SJCRH30 (cell line): ENCODE measurements around the gene PARVB. TPM values are rescaled to one million over a fixed set of nuclear protein-coding genes. Genes with fewer than 3 reads are reported as not detected.

ENCODE experiments used
- total RNA-seq: library from RNA; depleted of rRNA; stranded (reverse); fragments of >200 nt; shearing (Covaris generic); gene quantifications from 2 replicates; pipeline ENCODE4 v1.2.3, GENCODE V29; 2014; rRNA removed

PARVB gene
- total RNA-seq, 1 experiment from 2014 or later, result not detected

Other genes with a start within 250 kb of the PARVB start
- not detected in 2 replicates for gene EFCAB6, start 212.0 kb upstream of the PARVB start, total RNA-seq
- gene SULT4A1, start 161.8 kb upstream of the PARVB start, total RNA-seq, result not detected in 2 replicates
- gene PNPLA5, start 132.3 kb upstream of the PARVB start, total RNA-seq, result not detected in 2 replicates
- 1.3 and 1.9 TPM in 2 replicates for gene PNPLA3, start 100.5 kb upstream of the PARVB start, total RNA-seq
- 45.8 and 49.1 TPM in 2 replicates for gene SAMM50, start 68.9 kb upstream of the PARVB start, total RNA-seq
- gene PARVG, start 156.6 kb downstream of the PARVB start, total RNA-seq, result not detected in 2 replicates